MM.1S (cell line): ENCODE measurements around the gene CFAP126.

Experiments
- EZH2 ChIP-seq: fragments of 300-600 bp; sonication (generic); optimal IDR thresholded peaks from 2 replicates; pipeline ENCODE3; 2017; ENCODE audit warnings: low read depth, mild to moderate bottlenecking, antibody characterized with exemption, low read length, mixed read lengths
- EZH2phosphoT487 ChIP-seq: fragments of 300-600 bp; sonication (generic); IDR thresholded peaks from 2 replicates; pipeline ENCODE4 v1.6.1; 2018; ENCODE audit warnings: antibody characterized with exemption, low read length
- TF ChIP-seq, protein P1 (sequence below): fragments of 300-600 bp; sonication (generic); IDR thresholded peaks from 2 replicates; pipeline ENCODE4 v1.5.1; 2016; ENCODE audit warnings: antibody characterized with exemption, low read length, mixed read lengths

DNA sequence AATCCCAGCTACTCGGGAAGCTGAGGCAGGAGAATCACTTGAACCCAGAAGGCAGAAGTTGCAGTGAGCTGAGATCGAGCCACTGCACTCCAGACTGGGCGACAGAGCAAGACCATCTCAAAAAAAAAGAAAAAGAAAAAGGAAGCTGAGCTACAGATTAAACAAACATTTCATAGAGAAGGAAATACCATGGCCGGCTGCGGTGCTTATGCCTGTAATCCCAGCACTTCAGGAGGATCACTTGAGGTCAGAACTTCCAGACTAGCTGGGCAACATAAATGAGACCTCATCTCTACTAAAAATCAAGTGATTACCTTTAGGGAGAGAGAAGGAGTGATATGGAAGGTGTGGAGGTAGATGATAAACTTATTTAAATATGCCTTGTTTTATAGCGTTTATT is 14.0 kb upstream of the CFAP126 start:
- TF ChIP-seq, protein P1, sequence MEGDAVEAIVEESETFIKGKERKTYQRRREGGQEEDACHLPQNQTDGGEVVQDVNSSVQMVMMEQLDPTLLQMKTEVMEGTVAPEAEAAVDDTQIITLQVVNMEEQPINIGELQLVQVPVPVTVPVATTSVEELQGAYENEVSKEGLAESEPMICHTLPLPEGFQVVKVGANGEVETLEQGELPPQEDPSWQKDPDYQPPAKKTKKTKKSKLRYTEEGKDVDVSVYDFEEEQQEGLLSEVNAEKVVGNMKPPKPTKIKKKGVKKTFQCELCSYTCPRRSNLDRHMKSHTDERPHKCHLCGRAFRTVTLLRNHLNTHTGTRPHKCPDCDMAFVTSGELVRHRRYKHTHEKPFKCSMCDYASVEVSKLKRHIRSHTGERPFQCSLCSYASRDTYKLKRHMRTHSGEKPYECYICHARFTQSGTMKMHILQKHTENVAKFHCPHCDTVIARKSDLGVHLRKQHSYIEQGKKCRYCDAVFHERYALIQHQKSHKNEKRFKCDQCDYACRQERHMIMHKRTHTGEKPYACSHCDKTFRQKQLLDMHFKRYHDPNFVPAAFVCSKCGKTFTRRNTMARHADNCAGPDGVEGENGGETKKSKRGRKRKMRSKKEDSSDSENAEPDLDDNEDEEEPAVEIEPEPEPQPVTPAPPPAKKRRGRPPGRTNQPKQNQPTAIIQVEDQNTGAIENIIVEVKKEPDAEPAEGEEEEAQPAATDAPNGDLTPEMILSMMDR, result no peak
- no peak for TF ChIP-seq EZH2phosphoT487
- no peak for TF ChIP-seq EZH2
